H1 (cell line): ENCODE data around the gene IL18R1. TPM values are rescaled to one million over a fixed set of nuclear protein-coding genes. Genes with fewer than 3 reads are reported as not detected.
A peak's percentile ranks its signal among the peaks of the same experiment; 100 is the strongest.

ENCODE experiments used
- CTCF ChIA-PET: fragments of 300-600 bp; sonication (Branson Sonifier 250); formaldehyde crosslinking; loops from one replicate; lab custom pipeline; 2021; ENCODE audit not compliant: partially characterized antibody; lab: Charles Lee
- POLR2A ChIA-PET: fragments of 300-600 bp; sonication (Branson Sonifier 250); formaldehyde crosslinking; loops from one replicate; lab custom pipeline; 2021; ENCODE audit warnings: inconsistent platforms; ENCODE audit not compliant: partially characterized antibody; lab: Charles Lee
- DNase-seq, 2 experiments: peaks; one replicate each; pipeline versions ENCODE4 v3.0.0 to v3.0.0-alpha.2; 2010 to 2022; ENCODE audit warnings: low spot score in 2 of 2, low read depth in 1 of 2, mixed read lengths in 1 of 2
- FAIRE-seq: peaks from 2 replicates; lab custom pipeline; 2011; peaks lifted over from hg19 to GRCh38; lab: Jason Lieb, UNC
- H2AFZ ChIP-seq: 2 replicates; pipeline ENCODE4 v1.8.1; 2012; ENCODE audit warnings: low read length, inconsistent platforms
- H2AK5ac ChIP-seq: 2 replicates; pipeline ENCODE4 v1.6.1; 2013; ENCODE audit warnings: low read depth, low read length
- H2BK120ac ChIP-seq: replicated peaks from 2 replicates; pipeline ENCODE3; 2013; ENCODE audit warnings: low read depth, low read length, inconsistent platforms
- H2BK12ac ChIP-seq: 2 replicates; pipeline ENCODE4 v1.6.1; 2013; ENCODE audit warnings: low read depth, low read length
- H2BK15ac ChIP-seq: 2 replicates; pipeline ENCODE4 v1.6.1; 2013; ENCODE audit warnings: low read length
- H2BK20ac ChIP-seq: 2 replicates; pipeline ENCODE4 v1.6.1; 2013; ENCODE audit warnings: low read length
- H2BK5ac ChIP-seq: 2 replicates; pipeline ENCODE4 v1.6.1; 2013; ENCODE audit warnings: low read depth, low read length
- H3K14ac ChIP-seq: 2 replicates; pipeline ENCODE4 v1.6.1; 2013; ENCODE audit warnings: inconsistent platforms; ENCODE audit not compliant: insufficient read length
- H3K18ac ChIP-seq: 2 replicates; pipeline ENCODE4 v1.6.1; 2013; ENCODE audit warnings: low read length; ENCODE audit errors: extremely low read depth
- H3K23ac ChIP-seq: 2 replicates; pipeline ENCODE4 v1.6.1; 2013; ENCODE audit warnings: inconsistent platforms; ENCODE audit not compliant: insufficient read length
- H3K23me2 ChIP-seq: 2 replicates; pipeline ENCODE4 v1.6.1; 2013; ENCODE audit warnings: low read depth, low read length
- H3K27ac ChIP-seq: 2 replicates; pipeline ENCODE4 v1.6.1; 2011; ENCODE audit warnings: low read depth, low read length, inconsistent platforms
- H3K27me3 ChIP-seq, 4 experiments: replicated peaks in 1 of 4; 1 replicate in 1 of 4; 2 replicates in 3 of 4; pipeline versions ENCODE4 v1.6.1 to v1.8.1; 2011 to 2013; ENCODE audit warnings: low read length in 3 of 4, mild to moderate bottlenecking in 3 of 4, inconsistent platforms in 2 of 4, mixed read lengths in 2 of 4, moderate library complexity in 1 of 4; ENCODE audit not compliant: control insufficient read depth in 3 of 4, insufficient read depth in 3 of 4; ENCODE audit errors: extremely low read depth in 1 of 4
- H3K36me3 ChIP-seq, 4 experiments: 2 replicates each; pipeline versions ENCODE4 v1.6.1 to v1.8.1; 2011 to 2013; ENCODE audit warnings: mild to moderate bottlenecking in 4 of 4, low read length in 3 of 4, moderate library complexity in 2 of 4, control low read depth in 1 of 4, inconsistent platforms in 1 of 4; ENCODE audit not compliant: insufficient read depth in 4 of 4, control insufficient read depth in 2 of 4
- H3K4ac ChIP-seq: replicated peaks from 2 replicates; pipeline ENCODE3; 2013; ENCODE audit warnings: low read length, low read depth, mixed read lengths, inconsistent platforms; ENCODE audit not compliant: insufficient read length
- H3K4me1 ChIP-seq, 4 experiments: replicated peaks in 1 of 4; 1 replicate in 1 of 4; 2 replicates in 3 of 4; pipeline versions ENCODE4 v1.6.1 to v1.8.1; 2011 to 2013; ENCODE audit warnings: low read length in 3 of 4, inconsistent platforms in 2 of 4, mixed read lengths in 1 of 4; ENCODE audit not compliant: insufficient read depth in 4 of 4, control insufficient read depth in 3 of 4
- H3K4me2 ChIP-seq, 2 experiments: 2 replicates each; pipeline versions ENCODE4 v1.6.1 to v1.8.1; 2011 to 2013; ENCODE audit warnings: low read depth in 2 of 2, low read length in 2 of 2, control low read depth in 1 of 2, inconsistent platforms in 1 of 2, mild to moderate bottlenecking in 1 of 2; ENCODE audit not compliant: insufficient read depth in 1 of 2
- H3K4me3 ChIP-seq, 4 experiments: fragments of 200-600, 300-600 bp in 1 of 4; sonication (generic), shearing (Covaris generic), sonication (Bioruptor Twin) in 1 of 4; 2 replicates each; pipeline versions ENCODE4 v1.5.1 to v1.8.1; 2011 to 2016; ENCODE audit warnings: low read length in 4 of 4, low read depth in 3 of 4, control low read depth in 2 of 4, inconsistent platforms in 2 of 4, mild to moderate bottlenecking in 2 of 4, mixed read lengths in 1 of 4, moderate library complexity in 1 of 4; ENCODE audit not compliant: insufficient read depth in 2 of 4; ENCODE audit errors: extremely low read depth in 1 of 4
- H3K56ac ChIP-seq: replicated peaks from 2 replicates; pipeline ENCODE3; 2013; ENCODE audit warnings: low read depth, mild to moderate bottlenecking, mixed read lengths, low read length, inconsistent platforms; ENCODE audit not compliant: insufficient read length
- H3K79me1 ChIP-seq: 2 replicates; pipeline ENCODE4 v1.6.1; 2013; ENCODE audit warnings: low read depth, low read length, control low read depth
- H3K79me2 ChIP-seq, 2 experiments: 2 replicates each; pipeline versions ENCODE4 v1.6.1 to v1.8.1; 2012 to 2013; ENCODE audit warnings: low read length in 2 of 2, mild to moderate bottlenecking in 2 of 2, inconsistent platforms in 1 of 2; ENCODE audit not compliant: insufficient read depth in 2 of 2, control insufficient read depth in 1 of 2
- H3K9ac ChIP-seq, 4 experiments: replicated peaks in 1 of 4; 1 replicate in 1 of 4; 2 replicates in 3 of 4; pipeline versions ENCODE4 v1.6.1 to v1.8.1; 2011 to 2013; ENCODE audit warnings: low read depth in 3 of 4, low read length in 3 of 4, control low read depth in 2 of 4, mild to moderate bottlenecking in 2 of 4, moderate library complexity in 2 of 4, inconsistent platforms in 1 of 4; ENCODE audit errors: extremely low read depth in 1 of 4
- H3K9me3 ChIP-seq, 2 experiments: 2 replicates each; pipeline versions ENCODE4 v1.6.1 to v1.8.1; 2012 to 2013; ENCODE audit warnings: mild to moderate bottlenecking in 2 of 2, moderate library complexity in 2 of 2, control low read depth in 1 of 2, inconsistent platforms in 1 of 2, low read depth in 1 of 2, low read length in 1 of 2, mixed read lengths in 1 of 2; ENCODE audit not compliant: insufficient read depth in 2 of 2
- H4K20me1 ChIP-seq, 2 experiments: replicated peaks in 1 of 2; 2 replicates each; pipeline versions ENCODE3 to v1.8.1; 2011 to 2013; ENCODE audit warnings: inconsistent platforms in 2 of 2, low read length in 2 of 2, mild to moderate bottlenecking in 1 of 2; ENCODE audit not compliant: insufficient read depth in 2 of 2, control insufficient read depth in 1 of 2
- H4K5ac ChIP-seq: 2 replicates; pipeline ENCODE4 v1.6.1; 2013; ENCODE audit warnings: low read length, low read depth, mixed read lengths, inconsistent platforms; ENCODE audit not compliant: insufficient read length
- H4K8ac ChIP-seq: 2 replicates; pipeline ENCODE4 v1.8.0; 2013; ENCODE audit warnings: mild to moderate bottlenecking, moderate library complexity, low read length, inconsistent platforms; ENCODE audit not compliant: insufficient read depth; ENCODE audit errors: extremely low read depth
- H4K91ac ChIP-seq: replicated peaks from 2 replicates; pipeline ENCODE3; 2013; ENCODE audit warnings: low read length, mixed read lengths, inconsistent platforms; ENCODE audit not compliant: insufficient read length
- BACH1 ChIP-seq: IDR thresholded peaks from 2 replicates; pipeline ENCODE4 v1.6.1; 2012; ENCODE audit warnings: low read length, improper control_type of control experiment
- CTCF ChIP-seq, 3 experiments: IDR thresholded peaks; 1 replicate in 2 of 3; 2 replicates in 1 of 3; pipeline versions ENCODE4 v1.5.1 to v1.6.1; 2011; ENCODE audit warnings: low read length in 3 of 3, mild to moderate bottlenecking in 3 of 3, inconsistent platforms in 2 of 3, low read depth in 1 of 3, moderate library complexity in 1 of 3; ENCODE audit not compliant: insufficient read depth in 1 of 3; ENCODE audit errors: control extremely low read depth in 1 of 3
- EP300 ChIP-seq, 2 experiments: IDR thresholded peaks; 1 replicate in 1 of 2; 2 replicates in 1 of 2; pipeline ENCODE4 v1.6.1; 2011 to 2012; ENCODE audit warnings: low read depth in 2 of 2, low read length in 2 of 2, mild to moderate bottlenecking in 2 of 2, borderline replicate concordance in 1 of 2, inconsistent platforms in 1 of 2, moderate library complexity in 1 of 2
- GABPA ChIP-seq: IDR thresholded peaks from 2 replicates; pipeline ENCODE4 v1.6.1; 2011; ENCODE audit warnings: mild to moderate bottlenecking, low read length, moderate library complexity, borderline replicate concordance; ENCODE audit not compliant: insufficient read depth
- KDM4A ChIP-seq: IDR thresholded peaks from one replicate; pipeline ENCODE4 v1.7.1; 2012; ENCODE audit warnings: low read depth, mild to moderate bottlenecking, moderate library complexity, low read length, inconsistent platforms; ENCODE audit not compliant: severe bottlenecking
- MAFK ChIP-seq: IDR thresholded peaks from 2 replicates; pipeline ENCODE4 v1.6.1; 2012; ENCODE audit warnings: low read depth, mild to moderate bottlenecking, improper control_type of control experiment, low read length
- NANOG ChIP-seq: IDR thresholded peaks from 2 replicates; pipeline ENCODE4 v1.6.1; 2011; ENCODE audit warnings: low read length, low read depth, mild to moderate bottlenecking, inconsistent platforms; ENCODE audit not compliant: insufficient read depth, poor library complexity, severe bottlenecking
- SAP30 ChIP-seq: fragments of 300-600 bp; sonication (generic); IDR thresholded peaks from 2 replicates; pipeline ENCODE4 v1.7.1; 2012; ENCODE audit warnings: low read length, moderate library complexity, mild to moderate bottlenecking, inconsistent platforms; ENCODE audit not compliant: insufficient read depth, insufficient replicate concordance
- SP4 ChIP-seq: IDR thresholded peaks from 2 replicates; pipeline ENCODE4 v1.6.1; 2012; ENCODE audit warnings: low read length, inconsistent platforms
- WGBS, 2 experiments: shearing (Covaris generic) in 1 of 2; methylation state at CpG; one replicate each; pipeline versions ENCODE4 v1.1.6 to v1.1.7; 2013 to 2015; ENCODE audit warnings: low lambda C conversion rate in 2 of 2, mixed read lengths in 2 of 2, inconsistent platforms in 1 of 2, low coverage in 1 of 2, missing lambda C conversion rate in 1 of 2; ENCODE audit not compliant: insufficient replicate concordance in 2 of 2, insufficient coverage in 1 of 2, insufficient read length in 1 of 2; ENCODE audit errors: extremely low coverage in 1 of 2, missing lambda C conversion rate in 1 of 2; 5-methylcytosine and 5-hydroxymethylcytosine counted together
- polyA plus RNA-seq, 7 experiments: library from polyadenylated mRNA; depleted of rRNA in 3 of 7; stranded (reverse) in 5 of 7; unstranded in 2 of 7; fragments of >200 nt in 5 of 7; fragments of 200-250 nt in 2 of 7; gene quantifications; 1 replicate in 5 of 7; 2 replicates in 1 of 7; 4 replicates in 1 of 7; pipeline versions ENCODE4 v1.2.1 to v1.2.3, GENCODE V29; 2011 to 2013; ENCODE audit warnings: missing spikeins in 2 of 7, mixed read lengths in 2 of 7
- total RNA-seq: library from RNA; stranded (reverse); fragmentation: NEBNext Ultra II Directional; extraction: Animal tissue kit (Norgen Biotek cat#: 25700); gene quantifications from 2 replicates; pipeline ENCODE4 v1.2.1, GENCODE V29; 2021

IL18R1 gene
- total and polyA plus RNA-seq, 2 of the 8 experiments (the other 6 are each of a cell fraction or from before 2014, with no cell fraction given) = 0.54 TPM; not detected in 1

DNA sequence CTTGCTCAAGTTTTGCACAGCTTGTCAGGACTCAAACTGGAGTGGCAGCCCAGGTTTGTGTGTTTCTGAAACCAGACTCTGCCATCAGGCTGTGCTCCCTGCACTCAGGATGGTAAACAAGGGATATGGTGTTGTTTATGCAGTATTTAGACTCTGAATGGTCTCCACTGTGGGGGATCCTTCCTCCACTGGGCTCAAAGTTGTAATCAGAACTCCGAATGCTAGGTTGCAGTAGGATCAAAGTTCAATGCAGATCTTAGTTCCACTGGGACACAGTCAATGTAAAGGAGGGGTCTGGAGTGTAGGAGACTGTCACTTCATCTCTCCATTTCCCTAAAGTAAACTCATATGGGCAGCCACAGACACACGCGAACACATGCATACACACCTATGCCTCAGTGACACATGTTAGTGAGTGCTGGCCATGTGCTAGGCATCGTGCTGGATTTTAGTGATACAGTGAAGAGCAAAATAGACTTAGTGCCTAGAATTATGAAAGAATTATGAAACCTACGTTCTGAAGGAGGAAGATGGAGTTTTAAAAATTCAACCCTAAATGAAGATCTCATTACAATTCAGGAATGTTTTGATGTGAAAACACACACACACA lies 6.1 kb downstream of the IL18R1 start:
- no peak overlapping the region for H4K5ac ChIP-seq
- peaks cover 0 to 4% (median 1%) of the 10 kb centered on the region in 4 experiments; a peak in 1 of 7 replicates for H3K4me1 ChIP-seq
- DNase-seq = no peak
- no peak overlapping the region for H3K23ac ChIP-seq
- no peak overlapping the region for H3K14ac ChIP-seq
- POLR2A ChIA-PET = no interaction called here
- H2AK5ac ChIP-seq = no peak overlapping the region
- no peak overlapping the region for H2BK15ac ChIP-seq
- no peak overlapping the region for H2BK12ac ChIP-seq
- TF ChIP-seq CTCF (IDR thresholded peaks at IDR 0.05; ENCODE audit: control extremely low read depth in 1 of 3, insufficient read depth in 1 of 3, low read depth in 1 of 3, low read length in 3 of 3) (no peak), SP4 (no peak), SAP30 (no peak), NANOG (no peak), MAFK (no peak), GABPA (no peak), BACH1 (no peak), KDM4A (no peak), EP300 (IDR thresholded peaks at IDR 0.05; ENCODE audit: borderline replicate concordance in 1 of 2, low read depth in 2 of 2, low read length in 2 of 2) (no peak)
- WGBS, 2 experiments = 72% methylated on average over 5 of the region's 5 CpGs; no CpG with 5 or more reads in 1 of the 2 experiments
- H3K23me2 ChIP-seq = no peaks in the 10 kb centered on the region
- peak overlapping the region in 1 of 4 experiments; percentile 18; a peak in 1 of 7 replicates for H3K9ac ChIP-seq
- H4K20me1 ChIP-seq = no peaks in the 10 kb centered on the region
- no peak overlapping the region for H3K4ac ChIP-seq
- H2BK5ac ChIP-seq = no peak overlapping the region
- H3K9me3 ChIP-seq = peaks cover 19% of the 10 kb centered on the region in 2 experiments
- H3K4me2 ChIP-seq = no peak overlapping the region
- no peak overlapping the region for H2BK120ac ChIP-seq
- H3K27ac ChIP-seq = no peak overlapping the region
- H2BK20ac ChIP-seq = no peak overlapping the region
- H4K91ac ChIP-seq = no peak overlapping the region
- no peak overlapping the region for H3K18ac ChIP-seq
- H3K36me3 ChIP-seq = no peaks in the 10 kb centered on the region
- no peak overlapping the region for H3K4me3 ChIP-seq
- no peak overlapping the region for H3K56ac ChIP-seq
- FAIRE-seq = no peak
- H2AFZ ChIP-seq = peak overlapping the region; percentile 49
- peaks cover under 1 to 3% (median 1%) of the 10 kb centered on the region in 4 experiments; a peak in 5 of 7 replicates for H3K27me3 ChIP-seq
- H3K79me2 ChIP-seq = no peaks in the 10 kb centered on the region
- CTCF ChIA-PET = interaction anchor here (0.6 to 1.6 kb wide), 2 partner anchors 21 to 87 kb away, joined by 3 to 4 read pairs; no protein-coding TSS in a partner anchor
- H4K8ac ChIP-seq = no peak overlapping the region
- no peaks in the 10 kb centered on the region for H3K79me1 ChIP-seq
